H1 (cell line): Measurements from ENCODE around the gene SOX8. TPM values are rescaled to one million over a fixed set of nuclear protein-coding genes. Genes with fewer than 3 reads are reported as not detected.

Experiments
- KDM4A ChIP-seq: IDR thresholded peaks from one replicate; pipeline ENCODE4 v1.7.1; 2012; ENCODE audit warnings: low read depth, mild to moderate bottlenecking, moderate library complexity, low read length, inconsistent platforms; ENCODE audit not compliant: severe bottlenecking
- KDM5A ChIP-seq: fragments of 200-600 bp; IDR thresholded peaks from 2 replicates; pipeline ENCODE4 v1.7.1; 2012; ENCODE audit warnings: mild to moderate bottlenecking, low read length, inconsistent platforms, mixed read lengths
- NANOG ChIP-seq: IDR thresholded peaks from 2 replicates; pipeline ENCODE4 v1.6.1; 2011; ENCODE audit warnings: low read length, low read depth, mild to moderate bottlenecking, inconsistent platforms; ENCODE audit not compliant: insufficient read depth, poor library complexity, severe bottlenecking
- SIX5 ChIP-seq: IDR thresholded peaks from 2 replicates; pipeline ENCODE4 v1.6.1; 2011; ENCODE audit warnings: mild to moderate bottlenecking, low read depth, low read length
- polyA plus RNA-seq, 7 experiments: library from polyadenylated mRNA; depleted of rRNA in 3 of 7; stranded (reverse) in 5 of 7; unstranded in 2 of 7; fragments of >200 nt in 5 of 7; fragments of 200-250 nt in 2 of 7; gene quantifications; 1 replicate in 5 of 7; 2 replicates in 1 of 7; 4 replicates in 1 of 7; pipeline versions ENCODE4 v1.2.1 to v1.2.3, GENCODE V29; 2011 to 2013; ENCODE audit warnings: missing spikeins in 2 of 7, mixed read lengths in 2 of 7
- total RNA-seq: library from RNA; stranded (reverse); fragmentation: NEBNext Ultra II Directional; extraction: Animal tissue kit (Norgen Biotek cat#: 25700); gene quantifications from 2 replicates; pipeline ENCODE4 v1.2.1, GENCODE V29; 2021
- TF ChIP-seq, protein P1 (sequence below), 3 experiments: IDR thresholded peaks; 1 replicate in 2 of 3; 2 replicates in 1 of 3; pipeline versions ENCODE4 v1.5.1 to v1.6.1; 2011; ENCODE audit warnings: low read length in 3 of 3, mild to moderate bottlenecking in 3 of 3, inconsistent platforms in 2 of 3, low read depth in 1 of 3, moderate library complexity in 1 of 3; ENCODE audit not compliant: insufficient read depth in 1 of 3; ENCODE audit errors: control extremely low read depth in 1 of 3

The SOX8 gene
- total and polyA plus RNA-seq, 2 of the 8 experiments (the other 6 are each of a cell fraction or from before 2014, with no cell fraction given), result 2.2 to 5.7 TPM

DNA sequence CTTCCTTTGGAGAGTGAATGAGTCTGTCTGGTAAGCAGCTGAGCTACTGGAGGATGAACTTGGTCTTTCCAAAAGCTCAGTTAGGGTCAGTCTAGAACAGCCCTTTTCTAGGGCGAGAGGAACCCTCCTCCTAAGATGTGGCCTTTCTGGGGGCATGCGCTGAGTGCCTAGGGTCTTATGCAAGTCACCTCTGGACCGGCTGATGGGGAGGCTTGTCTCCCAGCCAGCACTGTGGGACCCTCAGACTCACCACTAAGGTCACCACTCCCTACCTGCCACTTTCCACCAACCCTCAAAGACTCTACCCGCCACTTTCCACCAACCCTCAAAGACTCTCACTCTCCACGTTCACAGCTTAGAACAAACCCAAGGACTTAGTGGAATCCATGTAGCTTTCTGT lies 37.6 kb upstream of the SOX8 start (continued):
- TF ChIP-seq KDM5A (no peak), KDM4A (no peak), NANOG (no peak), SIX5 (no peak)
- TF ChIP-seq, protein P1, sequence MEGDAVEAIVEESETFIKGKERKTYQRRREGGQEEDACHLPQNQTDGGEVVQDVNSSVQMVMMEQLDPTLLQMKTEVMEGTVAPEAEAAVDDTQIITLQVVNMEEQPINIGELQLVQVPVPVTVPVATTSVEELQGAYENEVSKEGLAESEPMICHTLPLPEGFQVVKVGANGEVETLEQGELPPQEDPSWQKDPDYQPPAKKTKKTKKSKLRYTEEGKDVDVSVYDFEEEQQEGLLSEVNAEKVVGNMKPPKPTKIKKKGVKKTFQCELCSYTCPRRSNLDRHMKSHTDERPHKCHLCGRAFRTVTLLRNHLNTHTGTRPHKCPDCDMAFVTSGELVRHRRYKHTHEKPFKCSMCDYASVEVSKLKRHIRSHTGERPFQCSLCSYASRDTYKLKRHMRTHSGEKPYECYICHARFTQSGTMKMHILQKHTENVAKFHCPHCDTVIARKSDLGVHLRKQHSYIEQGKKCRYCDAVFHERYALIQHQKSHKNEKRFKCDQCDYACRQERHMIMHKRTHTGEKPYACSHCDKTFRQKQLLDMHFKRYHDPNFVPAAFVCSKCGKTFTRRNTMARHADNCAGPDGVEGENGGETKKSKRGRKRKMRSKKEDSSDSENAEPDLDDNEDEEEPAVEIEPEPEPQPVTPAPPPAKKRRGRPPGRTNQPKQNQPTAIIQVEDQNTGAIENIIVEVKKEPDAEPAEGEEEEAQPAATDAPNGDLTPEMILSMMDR (IDR thresholded peaks at IDR 0.05; ENCODE audit: control extremely low read depth in 1 of 3, insufficient read depth in 1 of 3, low read depth in 1 of 3, low read length in 3 of 3), result no peak
